GM10266 (cell line): Measurements from ENCODE around the gene MYH6.

Experiments used
- DNase-seq: peaks from one replicate; pipeline ENCODE4 v3.0.0; 2012; ENCODE audit errors: extremely low spot score
- TF ChIP-seq, protein P1 (sequence below): IDR thresholded peaks from 2 replicates; pipeline ENCODE4 v1.5.1; 2012; ENCODE audit warnings: mild to moderate bottlenecking, low read depth; ENCODE audit not compliant: control insufficient read depth, insufficient read depth; ENCODE audit errors: missing control alignments

Gene MYH6

DNA sequence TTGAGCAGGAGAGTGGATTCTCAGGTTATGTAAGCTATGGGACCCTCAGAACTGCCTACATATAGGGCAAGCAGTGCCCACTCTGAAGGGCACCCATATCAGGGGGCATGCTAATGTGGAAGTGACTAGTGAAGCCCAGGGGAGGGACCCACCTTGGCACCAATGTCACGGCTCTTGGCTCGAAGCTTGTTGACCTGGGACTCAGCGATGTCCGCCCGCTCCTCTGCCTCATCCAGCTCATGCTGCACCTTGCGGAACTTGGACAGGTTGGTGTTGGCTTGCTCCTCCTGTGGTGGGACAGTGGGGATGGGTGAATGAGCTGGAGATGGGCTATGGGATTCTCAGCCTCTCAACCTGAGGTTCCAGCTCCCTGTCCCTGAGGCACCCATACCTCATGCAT, 25.8 kb downstream of the MYH6 start:
- no peak for DNase-seq
- TF ChIP-seq, protein P1, sequence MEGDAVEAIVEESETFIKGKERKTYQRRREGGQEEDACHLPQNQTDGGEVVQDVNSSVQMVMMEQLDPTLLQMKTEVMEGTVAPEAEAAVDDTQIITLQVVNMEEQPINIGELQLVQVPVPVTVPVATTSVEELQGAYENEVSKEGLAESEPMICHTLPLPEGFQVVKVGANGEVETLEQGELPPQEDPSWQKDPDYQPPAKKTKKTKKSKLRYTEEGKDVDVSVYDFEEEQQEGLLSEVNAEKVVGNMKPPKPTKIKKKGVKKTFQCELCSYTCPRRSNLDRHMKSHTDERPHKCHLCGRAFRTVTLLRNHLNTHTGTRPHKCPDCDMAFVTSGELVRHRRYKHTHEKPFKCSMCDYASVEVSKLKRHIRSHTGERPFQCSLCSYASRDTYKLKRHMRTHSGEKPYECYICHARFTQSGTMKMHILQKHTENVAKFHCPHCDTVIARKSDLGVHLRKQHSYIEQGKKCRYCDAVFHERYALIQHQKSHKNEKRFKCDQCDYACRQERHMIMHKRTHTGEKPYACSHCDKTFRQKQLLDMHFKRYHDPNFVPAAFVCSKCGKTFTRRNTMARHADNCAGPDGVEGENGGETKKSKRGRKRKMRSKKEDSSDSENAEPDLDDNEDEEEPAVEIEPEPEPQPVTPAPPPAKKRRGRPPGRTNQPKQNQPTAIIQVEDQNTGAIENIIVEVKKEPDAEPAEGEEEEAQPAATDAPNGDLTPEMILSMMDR = no peak

DNA sequence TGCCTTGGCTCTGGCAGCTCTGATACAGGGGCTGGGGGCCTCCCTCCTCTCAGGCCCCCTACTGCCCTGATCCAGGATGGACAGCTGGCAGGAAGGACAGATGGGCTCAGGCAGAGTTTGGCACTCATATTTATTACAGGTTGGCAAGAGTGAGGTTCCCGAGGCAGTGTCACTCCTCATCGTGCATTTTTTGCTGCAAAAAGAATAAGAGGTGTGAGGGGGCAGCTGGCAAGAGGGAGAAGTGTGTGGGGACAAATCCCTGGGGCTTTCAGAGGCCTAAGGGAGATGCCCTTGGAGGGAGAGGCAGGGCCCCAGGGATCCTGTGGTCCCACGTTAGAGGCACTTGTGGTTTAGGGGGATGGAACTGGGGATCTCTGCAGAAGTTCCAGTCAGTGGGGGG, 26.2 kb downstream of the MYH6 start:
- no peak for DNase-seq
- TF ChIP-seq, protein P1 = no peak

DNA sequence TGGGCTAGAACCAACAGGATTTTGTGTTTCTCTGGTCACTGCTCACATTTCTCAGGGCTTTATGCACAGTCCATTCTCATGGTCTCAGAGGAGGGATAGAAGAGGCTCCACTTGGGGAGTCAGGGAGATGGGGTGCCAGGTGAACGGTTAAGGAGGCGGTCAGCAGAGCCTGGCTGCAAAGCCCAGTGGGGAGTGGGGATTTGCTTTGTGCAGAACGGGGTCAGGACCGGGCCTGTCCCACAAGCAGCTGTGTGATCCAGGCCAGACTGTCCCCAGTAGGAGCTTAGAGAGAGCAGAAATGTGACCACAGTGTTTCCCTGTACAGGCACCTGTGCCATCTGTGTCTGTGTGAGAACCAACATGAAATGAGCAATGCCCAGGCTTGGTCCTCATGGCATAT, 27.1 kb downstream of the MYH6 start:
- DNase-seq = no peak
- TF ChIP-seq, protein P1 = no peak

DNA sequence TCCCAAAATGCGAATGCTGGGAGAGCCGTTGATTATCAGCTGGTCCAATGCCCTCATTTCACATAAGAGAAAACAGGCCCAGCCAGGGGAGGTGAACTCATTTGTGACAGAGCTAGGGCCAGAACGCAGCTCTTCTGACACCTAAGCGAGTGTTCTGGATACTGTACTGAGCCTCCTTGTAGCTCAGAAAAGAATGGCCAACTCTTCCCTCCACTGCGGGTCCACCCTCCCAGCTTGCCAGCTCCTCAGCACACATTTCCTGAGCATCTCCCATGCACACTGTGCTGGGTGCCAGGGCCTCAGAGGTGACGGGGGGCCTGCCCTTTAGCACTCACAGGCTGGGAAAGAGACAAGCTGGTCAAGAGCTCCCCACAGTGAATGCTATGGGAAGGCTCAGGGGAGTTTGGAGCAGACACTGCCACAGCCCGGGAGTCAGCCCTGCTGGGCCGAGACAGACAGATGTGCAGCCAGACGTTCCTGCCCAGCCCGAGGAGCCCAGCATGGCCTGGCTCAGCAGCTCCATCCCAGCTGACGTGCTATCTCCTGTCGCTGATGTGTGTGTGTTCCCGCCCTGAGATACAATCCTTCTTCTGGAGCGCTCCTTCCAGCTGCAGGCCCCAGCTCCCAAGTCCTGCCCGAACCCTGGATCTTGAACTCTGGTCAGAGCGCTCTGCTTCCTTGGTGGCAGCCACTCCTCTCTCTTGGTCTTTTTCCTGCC, 27.7 kb downstream of the MYH6 start:
- DNase-seq = no peak

DNA sequence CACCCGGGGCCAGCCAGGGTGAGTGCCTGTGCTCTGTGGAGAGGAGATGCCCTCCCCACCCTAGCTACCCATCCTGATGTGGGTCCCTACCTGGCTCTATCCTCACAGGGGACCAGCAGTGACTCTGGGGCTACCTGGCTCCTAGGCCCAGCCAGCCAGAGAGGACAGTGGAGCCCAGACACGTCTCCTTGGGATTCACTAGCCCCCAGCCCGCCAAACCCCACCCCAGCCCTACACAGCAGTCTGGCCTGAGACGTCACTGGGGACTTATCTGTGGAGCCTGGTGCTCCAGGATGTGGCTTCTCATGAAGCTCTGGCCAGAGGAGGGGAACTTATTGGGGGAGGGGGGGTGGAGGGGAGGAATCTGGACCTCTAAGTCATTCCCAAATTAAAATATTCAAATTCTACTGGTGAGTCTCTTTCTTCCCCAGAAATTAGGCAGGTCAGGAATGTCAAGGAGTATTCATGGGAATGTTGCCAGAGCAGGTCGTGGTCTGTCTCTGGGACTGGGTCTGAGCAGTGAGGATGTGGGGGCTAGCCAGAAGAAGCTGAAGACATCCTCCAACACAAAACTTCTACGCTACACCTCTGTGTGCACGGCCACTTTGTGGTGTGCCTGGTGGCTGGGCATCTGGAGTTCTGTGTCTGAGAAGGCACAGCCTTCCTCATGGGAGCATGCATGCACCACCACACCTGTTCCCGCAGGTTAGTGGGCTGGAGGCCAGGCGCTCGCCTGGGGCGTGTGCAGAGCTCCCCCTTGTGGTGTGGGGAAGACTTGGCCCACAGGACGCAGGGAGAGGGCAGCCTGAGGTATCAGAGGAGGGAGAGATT, 28.5 kb downstream of the MYH6 start:
- DNase-seq = peak; percentile 81
- TF ChIP-seq, protein P1 = peak; percentile 94

More for the DNA sequence above, 27.7 kb downstream of the MYH6 start:
- TF ChIP-seq, protein P1 = no peak

DNA sequence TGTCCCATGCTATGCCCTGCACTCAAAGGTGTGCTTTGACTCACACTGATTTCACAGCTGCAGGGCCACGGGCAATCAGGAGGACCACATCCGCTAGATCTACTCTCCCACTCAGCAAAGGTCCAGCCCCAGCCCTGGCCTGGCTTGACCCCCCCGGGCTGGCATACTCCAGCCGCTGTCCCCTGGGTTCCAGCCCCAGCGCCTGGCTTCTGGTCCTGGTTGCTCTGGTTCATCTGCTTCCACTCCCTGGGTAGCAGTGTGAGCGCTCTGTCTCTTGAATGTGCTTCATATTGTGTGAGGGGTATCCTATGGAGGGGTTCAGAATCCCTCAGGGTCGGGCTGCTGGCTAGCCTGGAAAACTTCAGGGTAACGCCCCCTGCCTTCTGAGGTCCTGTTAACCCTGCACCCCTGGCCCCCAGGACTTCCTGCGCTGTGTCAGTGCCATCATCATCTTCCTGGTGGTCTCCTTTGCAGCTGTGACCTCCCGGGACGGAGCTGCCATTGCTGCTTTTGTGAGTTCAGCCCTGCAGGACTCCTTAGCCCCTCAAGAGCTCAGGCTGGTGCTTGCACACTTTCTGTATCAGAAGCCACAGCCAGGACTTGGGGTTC, 29.4 kb downstream of the MYH6 start:
- DNase-seq = no peak
- TF ChIP-seq, protein P1 = no peak
